Neural cell (in vitro differentiated cells): Measurements from ENCODE around the gene ATP6V0A4. TPM values are rescaled to one million over a fixed set of nuclear protein-coding genes. Genes with fewer than 3 reads are reported as not detected.

Experiments used
- H2AFZ ChIP-seq: fragments of 200-600, 300-800 bp; sonication (generic), shearing (Covaris generic); 2 replicates; pipeline ENCODE4 v1.6.0; 2014; ENCODE audit warnings: low read depth, mild to moderate bottlenecking, antibody characterized with exemption, low read length, moderate library complexity
- H3F3A ChIP-seq: fragments of 200-600 bp; shearing (Covaris generic); 2 replicates; pipeline ENCODE4 v1.6.1; 2016; ENCODE audit warnings: mild to moderate bottlenecking, moderate library complexity, mixed read lengths, antibody characterized with exemption, low read length; ENCODE audit not compliant: insufficient read depth, poor library complexity, severe bottlenecking
- H3K27ac ChIP-seq: fragments of 200-600, 300-800 bp; sonication (generic), shearing (Covaris generic); 2 replicates; pipeline ENCODE4 v1.5.1; 2014; ENCODE audit warnings: mild to moderate bottlenecking, low read length, moderate library complexity
- H3K27me3 ChIP-seq: fragments of 300-800, 200-600 bp; sonication (generic), shearing (Covaris generic); 2 replicates; pipeline ENCODE4 v1.6.0; 2014; ENCODE audit warnings: mild to moderate bottlenecking, low read depth, low read length, moderate library complexity; ENCODE audit not compliant: insufficient read depth
- H3K36me3 ChIP-seq: fragments of 300-800, 200-600 bp; sonication (generic), shearing (Covaris generic); 2 replicates; pipeline ENCODE4 v1.5.1; 2014; ENCODE audit warnings: mild to moderate bottlenecking, antibody characterized with exemption, low read length, moderate library complexity; ENCODE audit not compliant: insufficient read depth
- H3K4me2 ChIP-seq: fragments of 300-800, 200-600 bp; sonication (generic), shearing (Covaris generic); 2 replicates; pipeline ENCODE4 v1.6.0; 2014; ENCODE audit warnings: mild to moderate bottlenecking, low read length
- H3K4me3 ChIP-seq: fragments of 300-800, 200-600 bp; sonication (generic), shearing (Covaris generic); 2 replicates; pipeline ENCODE4 v1.5.1; 2014; ENCODE audit warnings: mild to moderate bottlenecking, low read length, moderate library complexity
- H3K79me2 ChIP-seq: fragments of 200-600 bp; shearing (Covaris generic); replicated peaks from 2 replicates; pipeline ENCODE4 v1.6.0; 2014; ENCODE audit warnings: mild to moderate bottlenecking, low read length, moderate library complexity; ENCODE audit not compliant: insufficient read depth
- H3K9ac ChIP-seq: fragments of 300-800, 200-600 bp; sonication (generic), shearing (Covaris generic); 2 replicates; pipeline ENCODE4 v1.6.1; 2016; ENCODE audit warnings: mild to moderate bottlenecking, low read length, mixed read lengths
- H3K9me2 ChIP-seq: fragments of 200-600 bp; shearing (Covaris generic); 2 replicates; pipeline ENCODE4 v1.6.1; 2016; ENCODE audit warnings: mild to moderate bottlenecking, low read length, mixed read lengths; ENCODE audit not compliant: insufficient read depth
- H3K9me3 ChIP-seq: fragments of 200-600, 300-800 bp; sonication (generic), shearing (Covaris generic); 2 replicates; pipeline ENCODE4 v1.6.1; 2016; ENCODE audit warnings: mild to moderate bottlenecking, mixed run types, low read length, moderate library complexity, mixed read lengths
- H4K20me1 ChIP-seq: fragments of 200-600 bp; shearing (Covaris generic); 2 replicates; pipeline ENCODE4 v1.6.1; 2016; ENCODE audit warnings: mild to moderate bottlenecking, mixed run types; ENCODE audit not compliant: insufficient read depth
- CTCF ChIP-seq: fragments of 450-650 bp; IDR thresholded peaks from 2 replicates; pipeline ENCODE4 v1.5.1; 2014; ENCODE audit warnings: antibody characterized with exemption, mild to moderate bottlenecking, moderate library complexity; ENCODE audit not compliant: poor library complexity, severe bottlenecking
- EP300 ChIP-seq: fragments of 450-650 bp; conservative IDR thresholded peaks from 2 replicates; pipeline ENCODE4 v1.6.1; 2014; ENCODE audit warnings: antibody characterized with exemption, mild to moderate bottlenecking, moderate library complexity; ENCODE audit not compliant: poor library complexity, severe bottlenecking
- EZH2 ChIP-seq: fragments of 200-600, 300-800 bp; shearing (Covaris generic), sonication (generic); IDR thresholded peaks from 2 replicates; pipeline ENCODE4 v1.6.1; 2014; ENCODE audit warnings: antibody characterized with exemption, low read length, borderline replicate concordance, mild to moderate bottlenecking; ENCODE audit not compliant: insufficient read depth, poor library complexity, severe bottlenecking
- MXI1 ChIP-seq: fragments of 450-650 bp; conservative IDR thresholded peaks from 2 replicates; pipeline ENCODE4 v1.6.1; 2014; ENCODE audit warnings: antibody characterized with exemption, mild to moderate bottlenecking; ENCODE audit not compliant: poor library complexity, severe bottlenecking
- POLR2AphosphoS5 ChIP-seq: IDR thresholded peaks from 2 replicates; pipeline ENCODE4 v1.6.1; 2012
- RAD21 ChIP-seq: fragments of 450-650 bp; conservative IDR thresholded peaks from 2 replicates; pipeline ENCODE4 v1.6.1; 2014; ENCODE audit warnings: antibody characterized with exemption, mild to moderate bottlenecking, moderate library complexity
- SMC3 ChIP-seq: fragments of 450-650 bp; conservative IDR thresholded peaks from 2 replicates; pipeline ENCODE4 v1.6.1; 2014; ENCODE audit warnings: antibody characterized with exemption, mild to moderate bottlenecking, moderate library complexity; ENCODE audit not compliant: poor library complexity
- TAF1 ChIP-seq: IDR thresholded peaks from 2 replicates; pipeline ENCODE4 v1.6.1; 2012; ENCODE audit warnings: low read depth
- polyA plus RNA-seq: library from polyadenylated mRNA; depleted of rRNA; stranded (reverse); fragments of >200 nt; gene quantifications from 2 replicates; pipeline ENCODE4 v1.2.3, GENCODE V29; 2014
- TF ChIP-seq, protein P1 (sequence below): IDR thresholded peaks from 2 replicates; pipeline ENCODE4 v1.6.1; 2012; ENCODE audit warnings: borderline replicate concordance

ATP6V0A4 gene
- polyA plus RNA-seq, 1 donor from 2014 or later, result 0.81 TPM

- H2AFZ ChIP-seq, result no peak overlapping the region
- no peaks in the 10 kb centered on the region for H3K27me3 ChIP-seq
- no peak overlapping the region for H3K27ac ChIP-seq
- no peaks in the 10 kb centered on the region for H3K9me2 ChIP-seq
- H3K9ac ChIP-seq, result no peak overlapping the region
- no peak overlapping the region for H3K4me2 ChIP-seq
- H3F3A ChIP-seq, result no peaks in the 10 kb centered on the region
- no peaks in the 10 kb centered on the region for H4K20me1 ChIP-seq
- no peak overlapping the region for H3K4me3 ChIP-seq
- TF ChIP-seq, protein P1, sequence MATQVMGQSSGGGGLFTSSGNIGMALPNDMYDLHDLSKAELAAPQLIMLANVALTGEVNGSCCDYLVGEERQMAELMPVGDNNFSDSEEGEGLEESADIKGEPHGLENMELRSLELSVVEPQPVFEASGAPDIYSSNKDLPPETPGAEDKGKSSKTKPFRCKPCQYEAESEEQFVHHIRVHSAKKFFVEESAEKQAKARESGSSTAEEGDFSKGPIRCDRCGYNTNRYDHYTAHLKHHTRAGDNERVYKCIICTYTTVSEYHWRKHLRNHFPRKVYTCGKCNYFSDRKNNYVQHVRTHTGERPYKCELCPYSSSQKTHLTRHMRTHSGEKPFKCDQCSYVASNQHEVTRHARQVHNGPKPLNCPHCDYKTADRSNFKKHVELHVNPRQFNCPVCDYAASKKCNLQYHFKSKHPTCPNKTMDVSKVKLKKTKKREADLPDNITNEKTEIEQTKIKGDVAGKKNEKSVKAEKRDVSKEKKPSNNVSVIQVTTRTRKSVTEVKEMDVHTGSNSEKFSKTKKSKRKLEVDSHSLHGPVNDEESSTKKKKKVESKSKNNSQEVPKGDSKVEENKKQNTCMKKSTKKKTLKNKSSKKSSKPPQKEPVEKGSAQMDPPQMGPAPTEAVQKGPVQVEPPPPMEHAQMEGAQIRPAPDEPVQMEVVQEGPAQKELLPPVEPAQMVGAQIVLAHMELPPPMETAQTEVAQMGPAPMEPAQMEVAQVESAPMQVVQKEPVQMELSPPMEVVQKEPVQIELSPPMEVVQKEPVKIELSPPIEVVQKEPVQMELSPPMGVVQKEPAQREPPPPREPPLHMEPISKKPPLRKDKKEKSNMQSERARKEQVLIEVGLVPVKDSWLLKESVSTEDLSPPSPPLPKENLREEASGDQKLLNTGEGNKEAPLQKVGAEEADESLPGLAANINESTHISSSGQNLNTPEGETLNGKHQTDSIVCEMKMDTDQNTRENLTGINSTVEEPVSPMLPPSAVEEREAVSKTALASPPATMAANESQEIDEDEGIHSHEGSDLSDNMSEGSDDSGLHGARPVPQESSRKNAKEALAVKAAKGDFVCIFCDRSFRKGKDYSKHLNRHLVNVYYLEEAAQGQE, result no peak
- TF ChIP-seq POLR2AphosphoS5 (no peak), EZH2 (no peak), MXI1 (no peak), TAF1 (no peak), RAD21 (no peak), EP300 (no peak), SMC3 (no peak), CTCF (no peak)
- H3K79me2 ChIP-seq, result no peaks in the 10 kb centered on the region
- H3K9me3 ChIP-seq, result peaks cover 5% of the 10 kb centered on the region
- H3K36me3 ChIP-seq, result no peaks in the 10 kb centered on the region
Observed at GRCh38 chr7:138829335-138829734, 31.3 kb upstream of the ATP6V0A4 start.

GRCh38 chr7:138828302-138828701 lies 30.3 kb upstream of the ATP6V0A4 start:
- Histone ChIP-seq H4K20me1 (no peaks in the 10 kb centered on the region), H3K9ac (no peak overlapping the region), H3K4me2 (no peak overlapping the region), H3F3A (no peaks in the 10 kb centered on the region), H3K36me3 (no peaks in the 10 kb centered on the region), H3K27me3 (no peaks in the 10 kb centered on the region), H2AFZ (no peak overlapping the region), H3K9me3 (peaks cover 5% of the 10 kb centered on the region), H3K79me2 (no peaks in the 10 kb centered on the region), H3K4me3 (no peak overlapping the region), H3K27ac (no peak overlapping the region), H3K9me2 (no peaks in the 10 kb centered on the region)
- TF ChIP-seq CTCF (no peak), RAD21 (no peak), SMC3 (no peak), MXI1 (no peak), EP300 (no peak)
- TF ChIP-seq, protein P1, result no peak
